B cell (primary cell): Measurements from ENCODE around the gene MIDN. TPM values are rescaled to one million over a fixed set of nuclear protein-coding genes. Genes with fewer than 3 reads are reported as not detected.

Experiments used
- ATAC-seq: fragments of 200-7000 bp; cut with Tn5 transposase; one replicate; pipeline ENCODE4 v1.10.0; 2021; ENCODE audit warnings: low read depth, mild to moderate bottlenecking, moderate number of reproducible peaks, moderate library complexity
- CTCF ChIA-PET: fragments of 350-600 bp; sonication (Branson Sonifier 250); formaldehyde crosslinking; loops from one replicate; lab custom pipeline; 2021; ENCODE audit warnings: antibody characterized with exemption, inconsistent platforms; lab: Charles Lee
- POLR2A ChIA-PET: fragments of 350-600 bp; sonication (Branson Sonifier 250); formaldehyde crosslinking; loops from one replicate; lab custom pipeline; 2021; ENCODE audit warnings: antibody characterized with exemption; lab: Charles Lee
- DNase-seq: peaks from one replicate; pipeline ENCODE4 v3.0.0; 2013
- H2AFZ ChIP-seq: 2 replicates; pipeline ENCODE4 v1.6.1; 2012; ENCODE audit warnings: mild to moderate bottlenecking, low read depth, low read length; ENCODE audit not compliant: insufficient read depth, poor library complexity, severe bottlenecking
- H3K27ac ChIP-seq, 2 donors: 1 replicate in 1 of 2; 2 replicates in 1 of 2; pipeline ENCODE4 v1.5.1; 2012 to 2013; ENCODE audit warnings: low read length in 2 of 2, mild to moderate bottlenecking in 2 of 2, moderate library complexity in 1 of 2
- H3K27me3 ChIP-seq, 4 experiments: fragments of 200-600 bp in 1 of 4; sonication (generic) in 1 of 4; replicated peaks in 1 of 4; 1 replicate in 2 of 4; 2 replicates in 2 of 4; pipeline versions ENCODE4 v1.6.1 to v1.7.0; 2013 to 2016; ENCODE audit warnings: low read length in 3 of 4, mild to moderate bottlenecking in 2 of 4, mixed read lengths in 1 of 4, moderate library complexity in 1 of 4; ENCODE audit not compliant: insufficient read depth in 4 of 4, control insufficient read depth in 3 of 4; ENCODE audit errors: control extremely low read depth in 1 of 4
- H3K36me3 ChIP-seq, 2 experiments: replicated peaks in 1 of 2; 1 replicate in 1 of 2; 2 replicates in 1 of 2; pipeline versions ENCODE4 v1.6.1 to v1.7.1; 2013; ENCODE audit warnings: low read length in 1 of 2; ENCODE audit not compliant: insufficient read depth in 2 of 2, control insufficient read depth in 1 of 2; ENCODE audit errors: control extremely low read depth in 1 of 2, extremely low read depth in 1 of 2
- H3K4me1 ChIP-seq, 2 donors: fragments of 200-600 bp in 1 of 2; sonication (generic) in 1 of 2; 1 replicate in 1 of 2; 2 replicates in 1 of 2; pipeline versions ENCODE4 v1.5.1 to v1.6.1; 2013 to 2017; ENCODE audit warnings: low read length in 2 of 2; ENCODE audit not compliant: control insufficient read depth in 2 of 2, insufficient read depth in 2 of 2
- H3K4me2 ChIP-seq: replicated peaks from 2 replicates; pipeline ENCODE3; 2012; ENCODE audit warnings: mild to moderate bottlenecking, low read depth, low read length; ENCODE audit not compliant: poor library complexity, severe bottlenecking
- H3K4me3 ChIP-seq, 5 experiments: fragments of 200-600 bp in 1 of 5; sonication (generic) in 1 of 5; 1 replicate in 3 of 5; 2 replicates in 2 of 5; pipeline versions ENCODE4 v1.5.1 to v1.7.0; 2011 to 2016; ENCODE audit warnings: low read length in 4 of 5, mild to moderate bottlenecking in 4 of 5, low read depth in 2 of 5, control low read depth in 1 of 5, moderate library complexity in 1 of 5; ENCODE audit not compliant: insufficient read depth in 1 of 5; ENCODE audit errors: control extremely low read depth in 1 of 5, extremely low read depth in 1 of 5
- H3K79me2 ChIP-seq: fragments of 200-600 bp; sonication (generic); one replicate; pipeline ENCODE4 v1.6.0; 2016; ENCODE audit warnings: low read length; ENCODE audit not compliant: control insufficient read depth, insufficient read depth
- H3K9ac ChIP-seq: fragments of 200-600 bp; sonication (generic); 2 replicates; pipeline ENCODE4 v1.6.1; 2017; ENCODE audit warnings: mild to moderate bottlenecking, low read length, moderate library complexity
- H3K9me3 ChIP-seq, 3 donors: one replicate each; pipeline versions ENCODE4 v1.6.1 to v1.7.1; 2013; ENCODE audit warnings: low read length in 2 of 3; ENCODE audit not compliant: control insufficient read depth in 2 of 3, insufficient read depth in 1 of 3; ENCODE audit errors: control extremely low read depth in 1 of 3
- H4K20me1 ChIP-seq: 2 replicates; pipeline ENCODE4 v1.6.0; 2012; ENCODE audit warnings: mild to moderate bottlenecking, low read length; ENCODE audit not compliant: insufficient read depth, control insufficient read depth, poor library complexity, severe bottlenecking
- H3K27ac Mint-ChIP-seq: one replicate; pipeline ENCODE4 v1.8.0; 2021; ENCODE audit warnings: mixed read lengths
- H3K27me3 Mint-ChIP-seq: one replicate; pipeline ENCODE4 v1.8.0; 2021; ENCODE audit warnings: mixed read lengths
- H3K4me1 Mint-ChIP-seq: one replicate; pipeline ENCODE4 v1.8.0; 2021; ENCODE audit warnings: mixed read lengths
- H3K4me3 Mint-ChIP-seq: one replicate; pipeline ENCODE4 v1.8.0; 2021; ENCODE audit warnings: mixed read lengths
- H3K9me3 Mint-ChIP-seq: one replicate; pipeline ENCODE4 v1.8.0; 2022; ENCODE audit warnings: mixed read lengths; ENCODE audit not compliant: insufficient read depth
- CTCF ChIP-seq: fragments of 200-600 bp; IDR thresholded peaks from one replicate; pipeline ENCODE4 v1.8.0; 2022; ENCODE audit warnings: antibody characterized with exemption, mild to moderate bottlenecking
- EZH2 ChIP-seq: IDR thresholded peaks from 2 replicates; pipeline ENCODE4 v1.6.1; 2012; ENCODE audit warnings: borderline replicate concordance, low read depth, mild to moderate bottlenecking, moderate library complexity, low read length; ENCODE audit not compliant: insufficient read depth, poor library complexity, severe bottlenecking
- WGBS: methylation state at CpG from one replicate; pipeline ENCODE4 v1.1.5; 2013; ENCODE audit warnings: missing lambda C conversion rate; ENCODE audit not compliant: insufficient coverage; 5-methylcytosine and 5-hydroxymethylcytosine counted together
- intact Hi-C: fragments of 100-400 bp; cut with micrococcal nuclease; formaldehyde crosslinking; loops from one replicate; pipeline ENCODE4 v1.10.0; 2022
- polyA plus RNA-seq: library from polyadenylated mRNA; depleted of rRNA; stranded (reverse); fragments of >200 nt; gene quantifications from 2 replicates; pipeline ENCODE4 v1.2.3, GENCODE V29; 2012
- total RNA-seq, 2 donors: library from RNA; stranded (reverse); fragments of 120-200 nt in 1 of 2; gene quantifications; 1 replicate in 1 of 2; 2 replicates in 1 of 2; pipeline versions ENCODE4 v1.2.3 to v1.2.4, GENCODE V29; 2013 to 2022

The MIDN gene
- total and polyA plus RNA-seq, 2 donors (not counting 1 experiment from before 2014, with no cell fraction given), result 98.5 to 156 TPM

GRCh38 chr19:1252821-1253513, 4.6 kb downstream of the MIDN start:
- Histone ChIP-seq H3K4me3 (peak overlapping the region in 4 of 5 experiments; percentile 72 to 92 (median 88)), H4K20me1 (peaks cover 64% of the 10 kb centered on the region), H3K27ac (peak overlapping the region; percentile 89 to 94), H3K36me3 (peaks cover 0 to 47% of the 10 kb centered on the region in 2 experiments), H3K9ac (peak overlapping the region; percentile 86), H3K27me3 (no peaks in the 10 kb centered on the region), H2AFZ (no peak overlapping the region), H3K4me1 (peaks cover 39 to 67% of the 10 kb centered on the region in 2 donors), H3K4me2 (peak overlapping the region; percentile 98), H3K79me2 (peaks cover 70% of the 10 kb centered on the region), H3K9me3 (no peaks in the 10 kb centered on the region)
- no peaks in the 10 kb centered on the region for H3K27me3 Mint-ChIP-seq
- CTCF ChIA-PET, result interaction anchor here (0.7 to 5.8 kb wide), 5 partner anchors 9 to 53 kb away, joined by 3 to 113 read pairs (median 8); partner anchors contain the start of gene CIRBP
- DNase-seq, result peak; percentile 91
- POLR2A ChIA-PET, result interaction anchor here (0.6 to 10.7 kb wide), 12 partner anchors 9 to 804 kb away, joined by 3 to 305 read pairs (median 4); partner anchors contain the start of genes CIRBP, FAM174C and TCF3
- H3K4me1 Mint-ChIP-seq, result peaks cover 44% of the 10 kb centered on the region
- peak; percentile 44 for ATAC-seq
- WGBS, result 0% methylated on average over 9 of the region's 26 CpGs
- H3K9me3 Mint-ChIP-seq, result no peaks in the 10 kb centered on the region
- intact Hi-C loops, result no loop called here
- TF ChIP-seq EZH2 (no peak), CTCF (no peak)
- H3K27ac Mint-ChIP-seq, result peak overlapping the region; percentile 92
- H3K4me3 Mint-ChIP-seq, result peak overlapping the region; percentile 79
